Mesendoderm (in vitro differentiated cells): ENCODE data around the gene GRM3.

Source experiments
- DNase-seq: peaks from one replicate; pipeline ENCODE4 v3.0.0; 2013
- H2AK5ac ChIP-seq: 2 replicates; pipeline ENCODE4 v1.6.1; 2013; ENCODE audit warnings: low read length, inconsistent platforms
- H2BK120ac ChIP-seq: 2 replicates; pipeline ENCODE4 v1.6.1; 2013; ENCODE audit warnings: low read depth, mild to moderate bottlenecking, low read length, moderate library complexity, mixed read lengths
- H2BK15ac ChIP-seq: replicated peaks from 2 replicates; pipeline ENCODE4 v1.6.1; 2013; ENCODE audit warnings: low read depth, mild to moderate bottlenecking, moderate library complexity
- H2BK5ac ChIP-seq: 2 replicates; pipeline ENCODE4 v1.6.1; 2013; ENCODE audit warnings: low read length, inconsistent platforms
- H3K18ac ChIP-seq: 2 replicates; pipeline ENCODE4 v1.6.1; 2013; ENCODE audit warnings: mild to moderate bottlenecking, low read length, mixed read lengths
- H3K23ac ChIP-seq: one replicate; pipeline ENCODE4 v1.6.1; 2013; ENCODE audit warnings: low read length
- H3K27ac ChIP-seq: 2 replicates; pipeline ENCODE4 v1.5.1; 2013; ENCODE audit warnings: low read depth, mild to moderate bottlenecking, inconsistent platforms, low read length, moderate library complexity
- H3K27me3 ChIP-seq: 2 replicates; pipeline ENCODE4 v1.6.1; 2013; ENCODE audit warnings: low read length, control low read depth, mild to moderate bottlenecking, inconsistent platforms; ENCODE audit not compliant: insufficient read depth, poor library complexity
- H3K36me3 ChIP-seq: 2 replicates; pipeline ENCODE4 v1.6.1; 2013; ENCODE audit warnings: low read length, inconsistent platforms; ENCODE audit not compliant: control insufficient read depth, insufficient read depth
- H3K4ac ChIP-seq: one replicate; pipeline ENCODE4 v1.6.1; 2013; ENCODE audit warnings: low read depth, mild to moderate bottlenecking, low read length, moderate library complexity
- H3K4me1 ChIP-seq: 2 replicates; pipeline ENCODE4 v1.6.1; 2013; ENCODE audit warnings: low read depth, low read length, inconsistent platforms; ENCODE audit not compliant: control insufficient read depth
- H3K4me2 ChIP-seq: 2 replicates; pipeline ENCODE4 v1.6.1; 2013; ENCODE audit warnings: low read length
- H3K4me3 ChIP-seq: 2 replicates; pipeline ENCODE4 v1.5.1; 2013; ENCODE audit warnings: mild to moderate bottlenecking, low read length
- H3K56ac ChIP-seq: one replicate; pipeline ENCODE4 v1.6.1; 2013; ENCODE audit warnings: low read length
- H3K79me1 ChIP-seq: 2 replicates; pipeline ENCODE4 v1.6.1; 2013; ENCODE audit warnings: low read length, inconsistent platforms
- H3K79me2 ChIP-seq: 2 replicates; pipeline ENCODE4 v1.6.1; 2013; ENCODE audit warnings: mild to moderate bottlenecking, low read length; ENCODE audit not compliant: control insufficient read depth, insufficient read depth
- H3K9ac ChIP-seq: 2 replicates; pipeline ENCODE4 v1.6.1; 2013; ENCODE audit warnings: low read length, inconsistent platforms
- H4K5ac ChIP-seq: one replicate; pipeline ENCODE4 v1.6.1; 2013; ENCODE audit warnings: low read length
- H4K8ac ChIP-seq: one replicate; pipeline ENCODE4 v1.6.1; 2013; ENCODE audit warnings: low read depth, mild to moderate bottlenecking, control low read depth, low read length, moderate library complexity
- WGBS: extraction: QIAGEN DNeasy Blood & Tissue Kit; methylation state at CpG from one replicate; pipeline ENCODE4 v1.1.7; 2013; ENCODE audit warnings: low lambda C conversion rate, missing lambda C conversion rate; ENCODE audit not compliant: insufficient coverage; ENCODE audit errors: extremely low coverage; 5-methylcytosine and 5-hydroxymethylcytosine counted together

The GRM3 gene

GRCh38 chr7:86708031-86708680 is 64.4 kb downstream of the GRM3 start:
- no peak for DNase-seq
- Histone ChIP-seq H3K9ac (no peak overlapping the region), H3K4me2 (no peak overlapping the region), H2BK15ac (no peak overlapping the region), H3K23ac (no peak overlapping the region), H2BK120ac (no peak overlapping the region), H3K56ac (no peak overlapping the region), H4K5ac (no peak overlapping the region), H3K4ac (no peak overlapping the region), H3K79me2 (no peaks in the 10 kb centered on the region), H2BK5ac (no peak overlapping the region), H3K27me3 (no peaks in the 10 kb centered on the region), H2AK5ac (no peak overlapping the region), H3K4me1 (no peaks in the 10 kb centered on the region), H3K36me3 (no peaks in the 10 kb centered on the region), H4K8ac (no peak overlapping the region), H3K18ac (no peak overlapping the region), H3K79me1 (no peaks in the 10 kb centered on the region), H3K4me3 (no peak overlapping the region), H3K27ac (no peak overlapping the region)
- no CpG with 5 or more reads among the region's 6 CpGs for WGBS

DNA sequence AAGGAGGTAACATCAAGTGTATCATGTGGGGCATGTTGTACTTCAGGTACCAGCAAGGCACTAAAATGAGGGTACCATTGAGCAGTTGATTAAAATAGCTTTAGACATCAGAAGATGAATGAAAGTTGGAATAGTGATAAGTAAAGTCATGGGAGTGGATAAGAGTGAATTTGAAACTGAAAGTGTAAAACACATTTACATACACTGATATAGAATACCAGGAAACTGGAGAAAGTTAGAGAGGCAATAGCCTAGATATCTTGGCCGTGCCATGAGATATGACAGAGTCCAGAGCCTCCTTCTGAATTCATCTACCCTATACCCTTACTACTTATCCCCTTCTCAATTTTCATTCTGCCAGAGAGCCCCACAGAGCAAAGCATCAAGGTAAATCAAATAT is 76.6 kb downstream of the GRM3 start:
- H3K79me2 ChIP-seq: no peaks in the 10 kb centered on the region
- no peak overlapping the region for H3K9ac ChIP-seq
- H3K4me3 ChIP-seq: no peak overlapping the region

DNA sequence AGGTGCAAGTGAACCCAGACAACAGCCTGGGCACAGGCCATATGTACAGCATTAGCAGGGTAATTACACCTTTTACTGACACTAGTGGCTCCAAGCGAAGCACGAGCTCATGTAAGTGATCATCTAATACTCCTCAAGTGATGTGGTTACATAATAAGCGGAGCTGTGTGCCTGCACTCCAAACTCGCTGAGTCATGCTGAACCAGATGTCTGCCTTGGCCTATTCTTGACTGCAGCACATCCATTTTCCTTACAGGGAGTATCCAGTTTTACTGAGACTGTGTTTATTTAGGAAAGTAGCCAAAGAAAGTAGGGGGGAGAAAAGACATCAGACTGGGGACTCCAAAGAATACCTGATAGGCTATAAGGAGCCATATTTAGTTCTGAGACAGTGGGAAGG is 90.1 kb downstream of the GRM3 start:
- Histone ChIP-seq H3K79me1 (no peaks in the 10 kb centered on the region), H3K36me3 (no peaks in the 10 kb centered on the region), H3K4me1 (no peaks in the 10 kb centered on the region), H3K56ac (no peak overlapping the region), H3K4me3 (no peak overlapping the region), H3K27ac (no peak overlapping the region), H3K18ac (no peak overlapping the region), H3K4ac (no peak overlapping the region), H3K9ac (no peak overlapping the region), H3K79me2 (no peaks in the 10 kb centered on the region), H2BK15ac (no peak overlapping the region), H4K5ac (no peak overlapping the region), H3K4me2 (no peak overlapping the region), H2AK5ac (no peak overlapping the region), H3K27me3 (no peaks in the 10 kb centered on the region), H4K8ac (no peak overlapping the region), H2BK120ac (no peak overlapping the region), H2BK5ac (no peak overlapping the region), H3K23ac (no peak overlapping the region)
- no CpG with 5 or more reads among the region's 4 CpGs for WGBS
- DNase-seq: peak; percentile 38

More for the DNA sequence above, 76.6 kb downstream of the GRM3 start:
- Histone ChIP-seq H3K56ac (no peak overlapping the region), H2AK5ac (no peak overlapping the region), H2BK120ac (no peak overlapping the region), H4K5ac (no peak overlapping the region), H2BK15ac (no peak overlapping the region), H3K36me3 (no peaks in the 10 kb centered on the region), H3K4ac (no peak overlapping the region), H3K18ac (no peak overlapping the region), H3K23ac (no peak overlapping the region), H3K4me2 (no peak overlapping the region), H3K27me3 (no peaks in the 10 kb centered on the region), H3K27ac (no peak overlapping the region), H3K4me1 (no peaks in the 10 kb centered on the region), H4K8ac (no peak overlapping the region), H2BK5ac (no peak overlapping the region), H3K79me1 (no peaks in the 10 kb centered on the region)
- no peak for DNase-seq
- no CpG with 5 or more reads among the region's 1 CpG for WGBS

GRCh38 chr7:86745013-86745745 is 101.5 kb downstream of the GRM3 start:
- no peaks in the 10 kb centered on the region for H3K27me3 ChIP-seq
- no peak overlapping the region for H4K5ac ChIP-seq
- no peak overlapping the region for H2BK15ac ChIP-seq
- H3K18ac ChIP-seq: no peak overlapping the region
- H2AK5ac ChIP-seq: no peak overlapping the region
- peak; percentile 76 for DNase-seq
- H4K8ac ChIP-seq: no peak overlapping the region
- no CpG with 5 or more reads among the region's 3 CpGs for WGBS
- no peak overlapping the region for H3K9ac ChIP-seq
- H2BK5ac ChIP-seq: no peak overlapping the region
- no peaks in the 10 kb centered on the region for H3K4me1 ChIP-seq
- H3K4me3 ChIP-seq: no peak overlapping the region
- no peak overlapping the region for H3K27ac ChIP-seq
- H3K4ac ChIP-seq: no peak overlapping the region
- H3K79me1 ChIP-seq: no peaks in the 10 kb centered on the region
- H3K79me2 ChIP-seq: no peaks in the 10 kb centered on the region
- no peak overlapping the region for H3K4me2 ChIP-seq
- H3K56ac ChIP-seq: no peak overlapping the region
- H3K23ac ChIP-seq: no peak overlapping the region
- no peaks in the 10 kb centered on the region for H3K36me3 ChIP-seq
- H2BK120ac ChIP-seq: no peak overlapping the region

- H3K18ac ChIP-seq: peak overlapping the region; percentile 10
- no peak overlapping the region for H2BK15ac ChIP-seq
- H3K4me1 ChIP-seq: no peaks in the 10 kb centered on the region
- WGBS: no CpG with 5 or more reads among the region's 3 CpGs
- H3K56ac ChIP-seq: no peak overlapping the region
- H2BK5ac ChIP-seq: no peak overlapping the region
- DNase-seq: peak; percentile 18
- no peak overlapping the region for H3K27ac ChIP-seq
- H4K5ac ChIP-seq: no peak overlapping the region
- H3K4me3 ChIP-seq: no peak overlapping the region
- H3K79me1 ChIP-seq: no peaks in the 10 kb centered on the region
- no peak overlapping the region for H3K9ac ChIP-seq
- no peak overlapping the region for H3K23ac ChIP-seq
- no peak overlapping the region for H3K4me2 ChIP-seq
- no peak overlapping the region for H2BK120ac ChIP-seq
- peak overlapping the region; percentile 28 for H4K8ac ChIP-seq
- H3K36me3 ChIP-seq: no peaks in the 10 kb centered on the region
- H3K27me3 ChIP-seq: no peaks in the 10 kb centered on the region
- no peak overlapping the region for H3K4ac ChIP-seq
- no peaks in the 10 kb centered on the region for H3K79me2 ChIP-seq
- no peak overlapping the region for H2AK5ac ChIP-seq
Observed at GRCh38 chr7:86747698-86748097, 104.0 kb downstream of the GRM3 start.
